ENCODE data around the gene MS4A1. TPM values are rescaled to one million over a fixed set of nuclear protein-coding genes. Genes with fewer than 3 reads are reported as not detected.

Gene MS4A1
- total and polyA plus RNA-seq, 2 of the 8 experiments (the other 6 are each of a cell fraction or from before 2014, with no cell fraction given): not detected

DNA sequence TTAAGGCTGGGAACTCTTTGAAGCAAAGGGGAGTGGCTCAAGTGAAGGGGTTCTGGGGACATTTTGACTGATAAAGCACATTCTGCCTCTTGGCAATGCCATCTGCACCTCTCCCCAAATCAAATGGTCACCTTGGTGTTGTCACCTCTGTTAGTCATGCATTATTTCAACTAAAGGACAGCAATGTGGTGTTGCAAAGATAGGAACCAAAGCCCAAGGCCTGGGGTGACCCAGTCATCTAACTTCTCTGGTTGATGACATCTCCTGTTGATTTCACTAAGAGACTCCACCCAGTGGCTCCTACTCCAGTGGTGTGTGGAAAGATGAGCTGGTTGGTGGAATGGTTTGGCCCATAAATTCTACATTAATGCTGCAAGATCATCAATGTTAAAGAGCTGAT lies 7.8 kb upstream of the MS4A1 start:
- Histone ChIP-seq H3K4me1 (replicated peaks in 1 of 4; ENCODE audit: control insufficient read depth in 3 of 4, insufficient read depth in 4 of 4, low read length in 3 of 4) (no peaks in the 10 kb centered on the region), H3K27me3 (replicated peaks in 1 of 4; ENCODE audit: control insufficient read depth in 3 of 4, extremely low read depth in 1 of 4, insufficient read depth in 3 of 4, low read length in 3 of 4) (no peaks in the 10 kb centered on the region), H2BK120ac (replicated peaks; ENCODE audit: low read depth, low read length) (no peak overlapping the region), H3K23me2 (ENCODE audit: low read depth, low read length) (no peaks in the 10 kb centered on the region), H2BK5ac (ENCODE audit: low read depth, low read length) (no peak overlapping the region), H3K36me3 (ENCODE audit: control insufficient read depth in 2 of 4, insufficient read depth in 4 of 4, low read length in 3 of 4) (no peaks in the 10 kb centered on the region), H2BK12ac (ENCODE audit: low read depth, low read length) (no peak overlapping the region), H4K8ac (ENCODE audit: extremely low read depth, insufficient read depth, low read length) (no peak overlapping the region), H3K14ac (ENCODE audit: insufficient read length) (no peak overlapping the region), H3K23ac (ENCODE audit: insufficient read length) (no peak overlapping the region), H4K91ac (replicated peaks; ENCODE audit: insufficient read length, low read length) (no peak overlapping the region), H3K79me1 (ENCODE audit: low read depth, low read length) (no peaks in the 10 kb centered on the region), H3K9ac (replicated peaks in 1 of 4; ENCODE audit: extremely low read depth in 1 of 4, low read depth in 3 of 4, low read length in 3 of 4) (no peak overlapping the region), H2BK20ac (ENCODE audit: low read length) (no peak overlapping the region), H3K18ac (ENCODE audit: extremely low read depth, low read length) (no peak overlapping the region), H3K9me3 (ENCODE audit: insufficient read depth in 2 of 2, low read depth in 1 of 2, low read length in 1 of 2) (peaks cover 2 to 12% of the 10 kb centered on the region in 2 experiments; a peak in 3 of 4 replicates), H2BK15ac (ENCODE audit: low read length) (no peak overlapping the region), H3K4ac (replicated peaks; ENCODE audit: insufficient read length, low read depth, low read length) (no peak overlapping the region), H3K4me3 (ENCODE audit: extremely low read depth in 1 of 4, insufficient read depth in 2 of 4, low read depth in 3 of 4, low read length in 4 of 4) (no peak overlapping the region), H3K27ac (ENCODE audit: low read depth, low read length) (no peak overlapping the region), H4K5ac (ENCODE audit: insufficient read length, low read depth, low read length) (no peak overlapping the region), H3K56ac (replicated peaks; ENCODE audit: insufficient read length, low read depth, low read length) (no peak overlapping the region), H2AFZ (ENCODE audit: low read length) (no peak overlapping the region), H2AK5ac (ENCODE audit: low read depth, low read length) (no peak overlapping the region), H4K20me1 (replicated peaks in 1 of 2; ENCODE audit: control insufficient read depth in 1 of 2, insufficient read depth in 2 of 2, low read length in 2 of 2) (no peaks in the 10 kb centered on the region), H3K79me2 (ENCODE audit: control insufficient read depth in 1 of 2, insufficient read depth in 2 of 2, low read length in 2 of 2) (no peaks in the 10 kb centered on the region), H3K4me2 (ENCODE audit: insufficient read depth in 1 of 2, low read depth in 2 of 2, low read length in 2 of 2) (no peak overlapping the region)
- FAIRE-seq: no peak
- no peak for DNase-seq (ENCODE audit: low read depth in 1 of 2, low spot score in 2 of 2)
- ChIA-PET CTCF (ENCODE audit: partially characterized antibody) (interaction anchor here (0.9 to 1.0 kb wide), 2 partner anchors 11 to 182 kb away, joined by 3 read pairs; no protein-coding TSS in a partner anchor), POLR2A (ENCODE audit: partially characterized antibody) (no interaction called here)
- no peak for TF ChIP-seq GTF2F1 (IDR thresholded peaks at IDR 0.05; ENCODE audit: borderline replicate concordance, low read depth, low read length)
- no peak for TF ChIP-seq EGR1 (IDR thresholded peaks at IDR 0.05; ENCODE audit: borderline replicate concordance, low read depth, low read length)
- TF ChIP-seq POLR2A (IDR thresholded peaks at IDR 0.05; ENCODE audit: control extremely low read depth in 1 of 2, low read depth in 2 of 2, low read length in 2 of 2): no peak
- TF ChIP-seq SIX5 (IDR thresholded peaks at IDR 0.05; ENCODE audit: low read depth, low read length): no peak
- TF ChIP-seq GABPA (IDR thresholded peaks at IDR 0.05; ENCODE audit: borderline replicate concordance, insufficient read depth, low read length): no peak
- no peak for TF ChIP-seq SP1 (IDR thresholded peaks at IDR 0.05; ENCODE audit: low read depth, low read length)
- TF ChIP-seq KDM5A (IDR thresholded peaks at IDR 0.05; ENCODE audit: low read length): no peak
- no peak for TF ChIP-seq KDM1A (IDR thresholded peaks at IDR 0.05; ENCODE audit: borderline replicate concordance, low read length)
- no peak for TF ChIP-seq CTBP2 (IDR thresholded peaks at IDR 0.05; ENCODE audit: borderline replicate concordance, insufficient read depth, insufficient read length, low read length)
- no peak for TF ChIP-seq POU5F1 (IDR thresholded peaks at IDR 0.05; ENCODE audit: low read depth, low read length)
- TF ChIP-seq RFX5 (IDR thresholded peaks at IDR 0.05; ENCODE audit: borderline replicate concordance, low read depth, low read length): no peak
- TF ChIP-seq CBX5 (IDR thresholded peaks at IDR 0.05; ENCODE audit: low read depth, low read length): no peak
- no peak for TF ChIP-seq PHF8 (conservative IDR thresholded peaks at IDR 0.05; ENCODE audit: low read depth, low read length)
- TF ChIP-seq HDAC2 (IDR thresholded peaks at IDR 0.05; ENCODE audit: borderline replicate concordance in 1 of 2, low read depth in 2 of 2, low read length in 2 of 2): no peak
- no peak for TF ChIP-seq RAD21 (IDR thresholded peaks at IDR 0.05 in 1 of 2, conservative IDR thresholded peaks at IDR 0.05 in 1 of 2; ENCODE audit: low read depth in 2 of 2, low read length in 2 of 2)

Measured in H1 (cell line).